Gastrocnemius medialis (tissue), 4 donors: Measurements from ENCODE around the gene CHTF18. TPM values are rescaled to one million over a fixed set of nuclear protein-coding genes. Genes with fewer than 3 reads are reported as not detected.

Experiments
- ATAC-seq, 2 donors: fragments of 150-250 bp; one replicate each; pipeline ENCODE4 v1.9.1; 2016
- DNase-seq, 2 donors: peaks; one replicate each; pipeline ENCODE4 v3.0.0-alpha.2; 2019
- H3K27ac ChIP-seq, 4 donors: fragments of 200-600 bp; sonication (generic); 1 replicate in 1 of 4; 2 replicates in 3 of 4; pipeline ENCODE4 v1.5.1; 2016 to 2018; ENCODE audit warnings: mild to moderate bottlenecking in 2 of 4, moderate library complexity in 1 of 4
- H3K27me3 ChIP-seq, 3 donors: fragments of 200-600 bp; sonication (generic) in 2 of 3; 1 replicate in 1 of 3; 2 replicates in 2 of 3; pipeline versions ENCODE4 v1.5.1 to v1.6.0; 2016 to 2019; ENCODE audit warnings: mild to moderate bottlenecking in 1 of 3, moderate library complexity in 1 of 3
- H3K36me3 ChIP-seq, 2 donors: fragments of 200-600 bp; sonication (generic) in 1 of 2; one replicate each; pipeline ENCODE4 v1.5.1; 2017 to 2018
- H3K4me1 ChIP-seq, 2 donors: fragments of 200-600 bp; sonication (generic) in 1 of 2; one replicate each; pipeline ENCODE4 v1.5.1; 2016 to 2017; ENCODE audit warnings: mild to moderate bottlenecking in 2 of 2
- H3K4me3 ChIP-seq, 4 donors: fragments of 200-600 bp; sonication (generic) in 3 of 4; 1 replicate in 1 of 4; 2 replicates in 3 of 4; pipeline ENCODE4 v1.5.1; 2016 to 2019; ENCODE audit warnings: mild to moderate bottlenecking in 2 of 4
- H3K9me3 ChIP-seq, 3 donors: fragments of 200-600 bp; sonication (generic) in 2 of 3; 1 replicate in 1 of 3; 2 replicates in 2 of 3; pipeline ENCODE4 v1.5.1; 2016 to 2019
- POLR2A ChIP-seq, 2 donors: fragments of 450-650 bp; IDR thresholded peaks; one replicate each; pipeline ENCODE4 v1.6.1; 2017; ENCODE audit warnings: antibody characterized with exemption in 2 of 2, mild to moderate bottlenecking in 2 of 2, moderate library complexity in 2 of 2
- in situ Hi-C, 4 donors: fragments of 200-750 bp; cut with MboI; loops; one replicate each; pipeline versions ENCODE4 v1.15.0 to v1.8.0; 2017; ENCODE audit warnings: low sequenced_read_pairs in 4 of 4
- intact Hi-C: fragments of 100-400 bp; cut with DNase I; formaldehyde crosslinking; loops from one replicate; pipeline ENCODE4 v1.15.1; 2023; ENCODE audit warnings: low total_unique reads
- total RNA-seq, 4 donors: library from RNA; depleted of rRNA; stranded (reverse); fragments of >200 nt; gene quantifications; one replicate each; pipeline versions ENCODE4 v1.1.0 to v1.2.3, GENCODE V29; 2016
- TF ChIP-seq, protein P1 (sequence below), 5 experiments: fragments of 450-650 bp in 3 of 5; fragments of 200-600 bp in 2 of 5; sonication (generic) in 2 of 5; IDR thresholded peaks in 4 of 5; conservative IDR thresholded peaks in 1 of 5; 1 replicate in 4 of 5; 2 replicates in 1 of 5; pipeline ENCODE4 v1.5.1; 2016 to 2019; ENCODE audit warnings: antibody characterized with exemption in 5 of 5, mild to moderate bottlenecking in 3 of 5, moderate library complexity in 3 of 5

The CHTF18 gene
- total RNA-seq, 4 donors from 2014 or later = 0.44 to 5.8 (median 3.1) TPM

DNA sequence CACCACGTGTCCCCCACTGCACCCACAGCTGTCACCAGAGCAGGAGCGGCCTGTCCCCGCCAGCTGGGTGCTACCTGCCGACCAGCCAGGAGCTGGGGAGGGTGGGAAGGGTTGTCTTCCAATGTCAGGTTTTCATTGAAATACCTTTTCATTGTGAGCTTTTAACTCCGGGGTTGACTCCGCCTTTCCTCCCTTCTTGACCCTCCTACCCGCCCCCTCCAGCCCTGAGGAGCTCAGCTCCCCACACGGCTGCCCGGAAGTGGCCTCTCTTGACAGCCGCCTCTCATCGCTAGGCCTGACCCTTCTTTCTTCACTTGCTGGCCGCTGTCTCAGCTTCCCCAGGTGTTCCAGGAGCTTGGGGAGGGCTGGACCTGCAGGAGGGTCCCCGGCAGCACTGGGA is 33.3 kb downstream of the CHTF18 start:
- no peak for DNase-seq
- Histone ChIP-seq H3K4me1 (no peaks in the 10 kb centered on the region), H3K27me3 (peaks cover 45 to 58% (median 51%) of the 10 kb centered on the region in 3 donors), H3K9me3 (no peaks in the 10 kb centered on the region), H3K4me3 (no peak overlapping the region), H3K36me3 (no peaks in the 10 kb centered on the region), H3K27ac (no peak overlapping the region)
- intact Hi-C loops (no loop called here), in situ Hi-C loops (loop anchor here in 1 of 4 donors (25.0 kb wide), 1 partner anchor 241 kb away; the partner anchor contains the start of gene SSTR5)
- TF ChIP-seq POLR2A (IDR thresholded peaks at IDR 0.05) = no peak
- TF ChIP-seq, protein P1, sequence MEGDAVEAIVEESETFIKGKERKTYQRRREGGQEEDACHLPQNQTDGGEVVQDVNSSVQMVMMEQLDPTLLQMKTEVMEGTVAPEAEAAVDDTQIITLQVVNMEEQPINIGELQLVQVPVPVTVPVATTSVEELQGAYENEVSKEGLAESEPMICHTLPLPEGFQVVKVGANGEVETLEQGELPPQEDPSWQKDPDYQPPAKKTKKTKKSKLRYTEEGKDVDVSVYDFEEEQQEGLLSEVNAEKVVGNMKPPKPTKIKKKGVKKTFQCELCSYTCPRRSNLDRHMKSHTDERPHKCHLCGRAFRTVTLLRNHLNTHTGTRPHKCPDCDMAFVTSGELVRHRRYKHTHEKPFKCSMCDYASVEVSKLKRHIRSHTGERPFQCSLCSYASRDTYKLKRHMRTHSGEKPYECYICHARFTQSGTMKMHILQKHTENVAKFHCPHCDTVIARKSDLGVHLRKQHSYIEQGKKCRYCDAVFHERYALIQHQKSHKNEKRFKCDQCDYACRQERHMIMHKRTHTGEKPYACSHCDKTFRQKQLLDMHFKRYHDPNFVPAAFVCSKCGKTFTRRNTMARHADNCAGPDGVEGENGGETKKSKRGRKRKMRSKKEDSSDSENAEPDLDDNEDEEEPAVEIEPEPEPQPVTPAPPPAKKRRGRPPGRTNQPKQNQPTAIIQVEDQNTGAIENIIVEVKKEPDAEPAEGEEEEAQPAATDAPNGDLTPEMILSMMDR (IDR thresholded peaks at IDR 0.05 in 4 of 5, conservative IDR thresholded peaks at IDR 0.05 in 1 of 5) = no peak
- no peak for ATAC-seq

DNA sequence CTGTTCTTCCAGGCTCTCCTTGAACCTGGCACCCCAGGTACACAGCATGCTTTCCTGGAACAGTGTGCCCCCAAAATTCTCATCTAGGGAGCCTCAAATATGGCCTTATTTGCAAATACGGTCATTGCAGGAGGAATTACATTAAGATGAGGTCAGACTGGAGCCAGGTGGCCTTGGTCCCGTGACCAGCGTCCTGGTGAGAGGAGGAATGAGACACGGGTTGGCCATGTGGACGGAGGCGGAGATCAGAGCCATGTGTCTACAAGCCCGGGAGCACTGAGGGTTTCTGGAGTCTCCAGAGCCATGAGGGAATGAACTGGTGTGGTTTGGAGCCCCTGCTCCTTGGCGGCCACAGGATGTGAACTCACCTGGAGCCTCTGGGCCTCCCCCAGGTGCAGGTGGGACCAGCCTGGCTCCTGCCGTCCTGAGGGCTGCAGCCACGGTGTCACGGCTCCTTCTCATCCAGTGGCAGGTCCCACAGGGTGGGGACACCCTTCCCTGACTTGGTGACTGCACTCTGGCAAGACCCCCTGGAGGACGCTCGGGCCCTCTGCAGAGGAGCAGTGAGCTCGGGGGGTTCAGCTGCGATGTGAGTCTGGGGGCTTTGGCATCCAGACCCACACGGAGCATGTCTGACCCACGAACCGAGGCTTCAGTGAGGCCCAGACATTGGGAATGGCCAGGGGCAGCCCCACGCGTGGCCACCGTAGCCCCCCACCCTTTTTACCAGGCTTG is 33.9 kb downstream of the CHTF18 start:
- intact Hi-C loops = no loop called here
- no peaks in the 10 kb centered on the region for H3K4me1 ChIP-seq
- in situ Hi-C loops = loop anchor here in 1 of 4 donors (25.0 kb wide), 1 partner anchor 240 kb away; the partner anchor contains the start of gene SSTR5
- DNase-seq (no peak), ATAC-seq (no peak)
- peaks cover 45 to 52% (median 45%) of the 10 kb centered on the region in 3 donors for H3K27me3 ChIP-seq
- H3K4me3 ChIP-seq = no peak overlapping the region
- no peak overlapping the region for H3K27ac ChIP-seq
- no peaks in the 10 kb centered on the region for H3K9me3 ChIP-seq
- H3K36me3 ChIP-seq = no peaks in the 10 kb centered on the region
- TF ChIP-seq, protein P1 (IDR thresholded peaks at IDR 0.05 in 4 of 5, conservative IDR thresholded peaks at IDR 0.05 in 1 of 5) = no peak
- TF ChIP-seq POLR2A (IDR thresholded peaks at IDR 0.05) = no peak

DNA sequence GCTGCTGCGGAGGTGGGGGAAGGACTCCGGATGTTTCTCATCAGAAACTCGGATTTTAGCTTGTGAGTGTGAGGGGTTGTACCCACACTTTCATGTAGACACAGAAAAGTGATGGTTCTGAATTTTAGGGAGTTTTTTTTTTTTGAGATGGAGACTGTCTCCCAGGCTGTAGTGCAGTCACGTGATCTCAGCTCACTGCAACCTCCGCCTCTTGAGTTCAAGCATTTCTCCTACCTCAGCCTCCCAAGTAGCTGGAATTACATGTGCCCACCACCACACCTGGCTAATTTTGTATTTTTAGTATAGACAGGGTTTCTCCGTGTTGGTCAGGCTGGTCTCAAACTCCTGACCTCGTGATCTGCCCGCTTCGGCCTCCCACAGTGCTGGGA is 34.5 kb downstream of the CHTF18 start:
- TF ChIP-seq, protein P1 (IDR thresholded peaks at IDR 0.05 in 4 of 5, conservative IDR thresholded peaks at IDR 0.05 in 1 of 5) = no peak
- no peak for TF ChIP-seq POLR2A (IDR thresholded peaks at IDR 0.05)
- intact Hi-C loops = no loop called here
- in situ Hi-C loops = loop anchor here in 1 of 4 donors (25.0 kb wide), 1 partner anchor 239 kb away; the partner anchor contains the start of gene SSTR5
- no peak for DNase-seq
- Histone ChIP-seq H3K27ac (no peak overlapping the region), H3K4me3 (no peak overlapping the region), H3K27me3 (peaks cover 39 to 47% (median 41%) of the 10 kb centered on the region in 3 donors), H3K36me3 (no peaks in the 10 kb centered on the region), H3K4me1 (no peaks in the 10 kb centered on the region), H3K9me3 (no peaks in the 10 kb centered on the region)
- no peak for ATAC-seq

DNA sequence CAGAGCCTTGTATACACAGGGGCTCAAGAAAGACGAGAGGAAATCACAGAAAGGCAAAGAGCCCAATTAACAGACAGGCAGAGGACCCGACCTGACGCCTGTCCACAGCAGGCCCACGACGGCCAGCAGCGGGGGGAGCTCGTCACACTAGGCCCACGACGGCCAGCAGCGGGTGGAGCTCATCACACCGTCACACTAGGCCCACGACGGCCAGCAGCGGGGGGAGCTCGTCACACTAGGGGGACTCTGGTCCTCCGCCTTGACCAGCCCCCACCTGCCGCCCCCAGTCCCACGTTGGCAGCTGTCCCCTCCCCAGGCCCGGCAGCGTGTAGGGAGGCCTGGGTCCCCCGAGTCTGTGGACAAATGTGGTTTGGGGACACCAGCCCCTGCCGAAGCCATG is 35.8 kb downstream of the CHTF18 start:
- H3K27ac ChIP-seq = no peak overlapping the region
- no peak for DNase-seq
- intact Hi-C loops = no loop called here
- no peaks in the 10 kb centered on the region for H3K9me3 ChIP-seq
- peaks cover 30 to 42% (median 35%) of the 10 kb centered on the region in 3 donors for H3K27me3 ChIP-seq
- TF ChIP-seq, protein P1 (IDR thresholded peaks at IDR 0.05 in 4 of 5, conservative IDR thresholded peaks at IDR 0.05 in 1 of 5) = no peak
- no peak for TF ChIP-seq POLR2A (IDR thresholded peaks at IDR 0.05)
- H3K4me1 ChIP-seq = no peaks in the 10 kb centered on the region
- H3K4me3 ChIP-seq = no peak overlapping the region
- no peak for ATAC-seq
- H3K36me3 ChIP-seq = no peaks in the 10 kb centered on the region
- in situ Hi-C loops = loop anchor here in 1 of 4 donors (25.0 kb wide), 1 partner anchor 238 kb away; the partner anchor contains the start of gene SSTR5
